Esophagus squamous epithelium (tissue), 4 donors: ENCODE data around the gene SLC12A7.

ENCODE experiments used
- CTCF ChIP-seq, 6 experiments: fragments of 450-650 bp in 4 of 6; fragments of 200-600 bp in 2 of 6; sonication (generic) in 2 of 6; IDR thresholded peaks; one replicate each; pipeline ENCODE4 v1.5.1; 2016 to 2019; ENCODE audit warnings: antibody characterized with exemption in 6 of 6, mild to moderate bottlenecking in 4 of 6, moderate library complexity in 4 of 6
- POLR2A ChIP-seq, 4 donors: fragments of 450-650 bp; IDR thresholded peaks; one replicate each; pipeline ENCODE4 v1.6.1; 2017; ENCODE audit warnings: antibody characterized with exemption in 4 of 4, mild to moderate bottlenecking in 4 of 4, moderate library complexity in 3 of 4

GRCh38 chr5:1010181-1010510 is 101.7 kb downstream of the SLC12A7 start:
- TF ChIP-seq POLR2A (IDR thresholded peaks at IDR 0.05) (no peak), CTCF (IDR thresholded peaks at IDR 0.05) (no peak)
